ENCODE data around the gene JPH3.

The JPH3 gene

DNA sequence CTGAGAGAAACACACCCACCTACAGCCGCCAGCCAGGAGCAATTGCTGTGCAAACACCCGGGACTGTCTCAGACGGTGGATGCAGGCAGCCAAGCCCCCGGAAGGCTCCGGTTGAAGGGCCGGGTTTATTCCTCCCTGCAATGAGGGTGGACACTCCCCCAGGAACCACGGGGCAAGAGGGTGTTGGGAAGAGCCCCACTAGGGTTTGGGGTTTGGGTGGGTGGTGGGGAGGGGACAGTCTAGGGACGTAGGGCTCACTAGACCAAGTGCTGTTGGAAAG is 19.2 kb downstream of the JPH3 start:
- H3K36me3 ChIP-seq (replicated peaks), result no peaks in the 10 kb centered on the region
- DNase-seq, result no peak
- H3K4me3 ChIP-seq (ENCODE audit: low read depth, low read length), result no peak overlapping the region
- no peak overlapping the region for H3K27ac ChIP-seq
- no peak for TF ChIP-seq CTCF (IDR thresholded peaks at IDR 0.05; ENCODE audit: low read depth, low read length, missing control alignments)
- H3K27me3 ChIP-seq (replicated peaks), result peaks cover 7% of the 10 kb centered on the region
- in situ Hi-C loops (cut with HindIII; ENCODE audit: low pct_ligation_motif_present, low sequenced_read_pairs), result no loop called here

- no peak for TF ChIP-seq CTCF (IDR thresholded peaks at IDR 0.05; ENCODE audit: low read depth, low read length, missing control alignments)
- H3K36me3 ChIP-seq (replicated peaks), result no peaks in the 10 kb centered on the region
- in situ Hi-C loops (cut with HindIII; ENCODE audit: low pct_ligation_motif_present, low sequenced_read_pairs), result no loop called here
- no peak for DNase-seq
- H3K4me3 ChIP-seq (ENCODE audit: low read depth, low read length), result no peak overlapping the region
- no peak overlapping the region for H3K27ac ChIP-seq
- H3K27me3 ChIP-seq (replicated peaks), result peaks cover 7% of the 10 kb centered on the region
These were observed 19.8 kb downstream of the JPH3 start for GRCh38 chr16:87621976-87622713.

DNA sequence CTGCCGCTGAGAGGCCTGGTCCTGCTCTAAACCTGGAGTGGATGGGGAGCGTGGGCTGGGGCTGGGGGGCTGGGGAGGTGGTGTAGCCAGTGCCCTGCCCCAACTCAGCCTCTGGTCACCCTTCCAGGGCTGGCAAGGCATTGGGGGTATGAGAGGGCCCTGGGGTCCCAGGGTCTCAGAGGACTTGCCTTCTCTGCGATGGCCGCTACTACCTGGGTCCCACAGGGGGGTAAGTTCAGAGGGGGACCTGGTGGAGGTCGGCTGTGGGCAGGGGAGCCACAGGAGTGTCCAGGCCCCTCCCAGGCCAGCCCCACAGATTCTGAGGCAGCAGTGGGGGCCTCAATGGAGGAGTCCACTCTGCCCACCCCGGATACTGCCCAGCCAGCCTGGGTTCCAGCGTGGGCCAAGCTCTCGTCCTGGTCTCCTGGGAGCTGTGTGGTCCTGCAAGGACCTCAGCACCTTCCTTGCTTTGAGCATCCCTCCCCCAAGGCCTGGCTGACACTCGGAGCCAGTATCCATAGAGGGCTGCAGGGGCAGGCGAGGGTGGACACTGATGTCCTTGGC is 20.5 kb downstream of the JPH3 start:
- DNase-seq, result no peak
- H3K4me3 ChIP-seq (ENCODE audit: low read depth, low read length), result no peak overlapping the region
- TF ChIP-seq CTCF (IDR thresholded peaks at IDR 0.05; ENCODE audit: low read depth, low read length, missing control alignments), result no peak
- H3K27me3 ChIP-seq (replicated peaks), result peaks cover 7% of the 10 kb centered on the region
- in situ Hi-C loops (cut with HindIII; ENCODE audit: low pct_ligation_motif_present, low sequenced_read_pairs), result no loop called here
- H3K27ac ChIP-seq, result no peak overlapping the region
- H3K36me3 ChIP-seq (replicated peaks), result no peaks in the 10 kb centered on the region

- no peak for DNase-seq
- H3K36me3 ChIP-seq (replicated peaks), result no peaks in the 10 kb centered on the region
- H3K27ac ChIP-seq, result no peak overlapping the region
- TF ChIP-seq CTCF (IDR thresholded peaks at IDR 0.05; ENCODE audit: low read depth, low read length, missing control alignments), result no peak
- H3K4me3 ChIP-seq (ENCODE audit: low read depth, low read length), result no peak overlapping the region
- in situ Hi-C loops (cut with HindIII; ENCODE audit: low pct_ligation_motif_present, low sequenced_read_pairs), result no loop called here
- peaks cover 4% of the 10 kb centered on the region for H3K27me3 ChIP-seq (replicated peaks)
These were observed 23.0 kb downstream of the JPH3 start for GRCh38 chr16:87625241-87625797.

DNA sequence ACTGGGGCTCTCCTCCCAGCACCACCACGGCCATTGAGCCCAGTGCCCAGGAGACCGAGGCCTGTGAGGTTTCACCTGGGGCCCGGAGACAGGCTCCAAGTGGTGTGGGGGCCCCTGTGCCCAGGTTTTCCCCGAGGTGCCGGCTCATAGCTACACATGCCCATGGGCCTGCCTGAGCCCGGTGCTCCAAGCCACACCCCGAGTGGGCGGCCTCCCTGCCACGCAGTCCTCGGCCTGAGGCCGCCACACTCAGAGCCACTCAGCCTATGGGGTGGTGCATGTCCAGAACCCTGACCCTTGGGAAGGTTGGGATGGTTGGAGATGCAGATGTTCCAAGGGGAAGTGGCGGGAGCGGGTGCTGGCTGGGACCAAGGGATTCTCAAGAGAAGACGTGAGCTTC is 24.1 kb downstream of the JPH3 start:
- in situ Hi-C loops (cut with HindIII; ENCODE audit: low pct_ligation_motif_present, low sequenced_read_pairs), result no loop called here
- no peak for DNase-seq
- TF ChIP-seq CTCF (IDR thresholded peaks at IDR 0.05; ENCODE audit: low read depth, low read length, missing control alignments), result no peak
- no peaks in the 10 kb centered on the region for H3K36me3 ChIP-seq (replicated peaks)
- H3K4me3 ChIP-seq (ENCODE audit: low read depth, low read length), result no peak overlapping the region
- peaks cover 2% of the 10 kb centered on the region for H3K27me3 ChIP-seq (replicated peaks)
- no peak overlapping the region for H3K27ac ChIP-seq

All from brain microvascular endothelial cell (primary cell).